Measurements from ENCODE around the gene PIK3AP1.

PIK3AP1 gene

GRCh38 chr10:96695975-96696634, 24.2 kb downstream of the PIK3AP1 start:
- H3K4me1 ChIP-seq (ENCODE audit: control insufficient read depth, insufficient read depth, low read length, unreplicated experiment): peaks cover 4% of the 10 kb centered on the region
- no peak overlapping the region for H3K27ac ChIP-seq (ENCODE audit: low read depth, low read length)
- H3K79me2 ChIP-seq (ENCODE audit: control insufficient read depth, insufficient read depth, low read length, unreplicated experiment): no peaks in the 10 kb centered on the region
- H2AFZ ChIP-seq (ENCODE audit: low read length, unreplicated experiment): no peak overlapping the region
- H3K36me3 ChIP-seq (ENCODE audit: insufficient read depth, low read length): no peaks in the 10 kb centered on the region
- no peaks in the 10 kb centered on the region for H3K27me3 ChIP-seq (ENCODE audit: insufficient read depth, low read length)
- no peak overlapping the region for H3K4me3 ChIP-seq (ENCODE audit: low read depth, low read length)

- Histone ChIP-seq H3K27ac (ENCODE audit: low read depth, low read length) (no peak overlapping the region), H3K4me3 (ENCODE audit: low read depth, low read length) (no peak overlapping the region)
These were observed 24.9 kb downstream of the PIK3AP1 start for GRCh38 chr10:96695366-96695765.

GRCh38 chr10:96693431-96693830, 26.9 kb downstream of the PIK3AP1 start:
- Histone ChIP-seq H2AFZ (ENCODE audit: low read length, unreplicated experiment) (no peak overlapping the region), H3K27ac (ENCODE audit: low read depth, low read length) (no peak overlapping the region), H3K4me1 (ENCODE audit: control insufficient read depth, insufficient read depth, low read length, unreplicated experiment) (peaks cover 4% of the 10 kb centered on the region), H3K27me3 (ENCODE audit: insufficient read depth, low read length) (no peaks in the 10 kb centered on the region), H3K79me2 (ENCODE audit: control insufficient read depth, insufficient read depth, low read length, unreplicated experiment) (no peaks in the 10 kb centered on the region), H3K4me3 (ENCODE audit: low read depth, low read length) (no peak overlapping the region), H3K36me3 (ENCODE audit: insufficient read depth, low read length) (no peaks in the 10 kb centered on the region)

More at GRCh38 chr10:96695366-96695765, 24.9 kb downstream of the PIK3AP1 start:
- H3K27me3 ChIP-seq (ENCODE audit: insufficient read depth, low read length): no peaks in the 10 kb centered on the region
- H3K4me1 ChIP-seq (ENCODE audit: control insufficient read depth, insufficient read depth, low read length, unreplicated experiment): peaks cover 4% of the 10 kb centered on the region
- H2AFZ ChIP-seq (ENCODE audit: low read length, unreplicated experiment): no peak overlapping the region
- H3K36me3 ChIP-seq (ENCODE audit: insufficient read depth, low read length): no peaks in the 10 kb centered on the region
- no peaks in the 10 kb centered on the region for H3K79me2 ChIP-seq (ENCODE audit: control insufficient read depth, insufficient read depth, low read length, unreplicated experiment)

- peaks cover 4% of the 10 kb centered on the region for H3K4me1 ChIP-seq (ENCODE audit: control insufficient read depth, insufficient read depth, low read length, unreplicated experiment)
These were observed 27.9 kb downstream of the PIK3AP1 start for GRCh38 chr10:96692427-96692826.

GRCh38 chr10:96691761-96692160, 28.6 kb downstream of the PIK3AP1 start:
- Histone ChIP-seq H3K4me1 (ENCODE audit: control insufficient read depth, insufficient read depth, low read length, unreplicated experiment) (peaks cover 4% of the 10 kb centered on the region), H3K27me3 (ENCODE audit: insufficient read depth, low read length) (no peaks in the 10 kb centered on the region), H3K36me3 (ENCODE audit: insufficient read depth, low read length) (no peaks in the 10 kb centered on the region), H3K27ac (ENCODE audit: low read depth, low read length) (no peak overlapping the region), H2AFZ (ENCODE audit: low read length, unreplicated experiment) (no peak overlapping the region), H3K4me3 (ENCODE audit: low read depth, low read length) (no peak overlapping the region), H3K79me2 (ENCODE audit: control insufficient read depth, insufficient read depth, low read length, unreplicated experiment) (no peaks in the 10 kb centered on the region)

More at GRCh38 chr10:96692427-96692826, 27.9 kb downstream of the PIK3AP1 start:
- no peak overlapping the region for H2AFZ ChIP-seq (ENCODE audit: low read length, unreplicated experiment)
- no peaks in the 10 kb centered on the region for H3K79me2 ChIP-seq (ENCODE audit: control insufficient read depth, insufficient read depth, low read length, unreplicated experiment)
- H3K36me3 ChIP-seq (ENCODE audit: insufficient read depth, low read length): no peaks in the 10 kb centered on the region
- no peaks in the 10 kb centered on the region for H3K27me3 ChIP-seq (ENCODE audit: insufficient read depth, low read length)
- H3K27ac ChIP-seq (ENCODE audit: low read depth, low read length): no peak overlapping the region
- no peak overlapping the region for H3K4me3 ChIP-seq (ENCODE audit: low read depth, low read length)

- Histone ChIP-seq H3K79me2 (ENCODE audit: control insufficient read depth, insufficient read depth, low read length, unreplicated experiment) (no peaks in the 10 kb centered on the region), H3K4me3 (ENCODE audit: low read depth, low read length) (no peak overlapping the region), H3K4me1 (ENCODE audit: control insufficient read depth, insufficient read depth, low read length, unreplicated experiment) (peaks cover 4% of the 10 kb centered on the region), H3K27me3 (ENCODE audit: insufficient read depth, low read length) (no peaks in the 10 kb centered on the region), H3K27ac (ENCODE audit: low read depth, low read length) (no peak overlapping the region), H2AFZ (ENCODE audit: low read length, unreplicated experiment) (no peak overlapping the region), H3K36me3 (ENCODE audit: insufficient read depth, low read length) (no peaks in the 10 kb centered on the region)
These were observed 29.3 kb downstream of the PIK3AP1 start for GRCh38 chr10:96690755-96691730.

- Histone ChIP-seq H3K27ac (ENCODE audit: low read depth, low read length) (no peak overlapping the region), H3K4me3 (ENCODE audit: low read depth, low read length) (no peak overlapping the region), H2AFZ (ENCODE audit: low read length, unreplicated experiment) (no peak overlapping the region), H3K79me2 (ENCODE audit: control insufficient read depth, insufficient read depth, low read length, unreplicated experiment) (no peaks in the 10 kb centered on the region), H3K27me3 (ENCODE audit: insufficient read depth, low read length) (no peaks in the 10 kb centered on the region), H3K4me1 (ENCODE audit: control insufficient read depth, insufficient read depth, low read length, unreplicated experiment) (peaks cover 4% of the 10 kb centered on the region), H3K36me3 (ENCODE audit: insufficient read depth, low read length) (no peaks in the 10 kb centered on the region)
These were observed 31.5 kb downstream of the PIK3AP1 start for GRCh38 chr10:96688789-96689188.

GRCh38 chr10:96687317-96688012, 32.8 kb downstream of the PIK3AP1 start:
- Histone ChIP-seq H2AFZ (ENCODE audit: low read length, unreplicated experiment) (no peak overlapping the region), H3K36me3 (ENCODE audit: insufficient read depth, low read length) (no peaks in the 10 kb centered on the region), H3K4me3 (ENCODE audit: low read depth, low read length) (no peak overlapping the region), H3K4me1 (ENCODE audit: control insufficient read depth, insufficient read depth, low read length, unreplicated experiment) (peaks cover 4% of the 10 kb centered on the region), H3K79me2 (ENCODE audit: control insufficient read depth, insufficient read depth, low read length, unreplicated experiment) (no peaks in the 10 kb centered on the region), H3K27ac (ENCODE audit: low read depth, low read length) (no peak overlapping the region), H3K27me3 (ENCODE audit: insufficient read depth, low read length) (no peaks in the 10 kb centered on the region)

GRCh38 chr10:96686514-96686913, 33.8 kb downstream of the PIK3AP1 start:
- Histone ChIP-seq H3K79me2 (ENCODE audit: control insufficient read depth, insufficient read depth, low read length, unreplicated experiment) (no peaks in the 10 kb centered on the region), H3K36me3 (ENCODE audit: insufficient read depth, low read length) (no peaks in the 10 kb centered on the region), H3K4me3 (ENCODE audit: low read depth, low read length) (no peak overlapping the region), H3K27me3 (ENCODE audit: insufficient read depth, low read length) (peaks cover under 1% of the 10 kb centered on the region; the same call in 1 of the 2 replicates), H3K27ac (ENCODE audit: low read depth, low read length) (no peak overlapping the region), H2AFZ (ENCODE audit: low read length, unreplicated experiment) (no peak overlapping the region), H3K4me1 (ENCODE audit: control insufficient read depth, insufficient read depth, low read length, unreplicated experiment) (peaks cover 4% of the 10 kb centered on the region)

- H3K27ac ChIP-seq (ENCODE audit: low read depth, low read length): no peak overlapping the region
- no peak overlapping the region for H3K4me3 ChIP-seq (ENCODE audit: low read depth, low read length)
- no peak overlapping the region for H2AFZ ChIP-seq (ENCODE audit: low read length, unreplicated experiment)
- no peaks in the 10 kb centered on the region for H3K36me3 ChIP-seq (ENCODE audit: insufficient read depth, low read length)
- peaks cover 11% of the 10 kb centered on the region; the same call in 1 of the 2 replicates for H3K27me3 ChIP-seq (ENCODE audit: insufficient read depth, low read length)
- H3K4me1 ChIP-seq (ENCODE audit: control insufficient read depth, insufficient read depth, low read length, unreplicated experiment): no peaks in the 10 kb centered on the region
- H3K79me2 ChIP-seq (ENCODE audit: control insufficient read depth, insufficient read depth, low read length, unreplicated experiment): no peaks in the 10 kb centered on the region
These were observed 35.0 kb downstream of the PIK3AP1 start for GRCh38 chr10:96685306-96685705.

Data from ACC112 (cell line).